Vagina (tissue), 2 donors: ENCODE data around the gene SLC22A12. TPM values are rescaled to one million over a fixed set of nuclear protein-coding genes. Genes with fewer than 3 reads are reported as not detected.

ENCODE experiments used
- DNase-seq, 2 donors: peaks; one replicate each; pipeline ENCODE4 v3.0.0-alpha.2; 2017; ENCODE audit errors: extremely low spot score in 2 of 2
- H3K27ac ChIP-seq: fragments of 200-600 bp; sonication (generic); one replicate; pipeline ENCODE4 v1.5.1; 2019
- H3K27me3 ChIP-seq: fragments of 200-600 bp; sonication (generic); one replicate; pipeline ENCODE4 v1.5.1; 2019
- H3K36me3 ChIP-seq, 2 donors: fragments of 200-600 bp; sonication (generic); one replicate each; pipeline ENCODE4 v1.5.1; 2017 to 2019
- H3K4me1 ChIP-seq: fragments of 200-600 bp; sonication (generic); one replicate; pipeline ENCODE4 v1.5.1; 2019
- H3K4me3 ChIP-seq, 2 donors: fragments of 200-600 bp; sonication (generic); 1 replicate in 1 of 2; 2 replicates in 1 of 2; pipeline ENCODE4 v1.5.1; 2016 to 2019
- H3K9me3 ChIP-seq: fragments of 200-600 bp; sonication (generic); one replicate; pipeline ENCODE4 v1.5.1; 2019
- POLR2A ChIP-seq, 2 donors: fragments of 450-650 bp; IDR thresholded peaks; one replicate each; pipeline ENCODE4 v1.6.1; 2017; ENCODE audit warnings: antibody characterized with exemption in 2 of 2, mild to moderate bottlenecking in 2 of 2, moderate library complexity in 2 of 2
- POLR2AphosphoS5 ChIP-seq, 2 donors: sonication (generic); formaldehyde crosslinking; IDR thresholded peaks; one replicate each; pipeline ENCODE4 v1.9.0; 2017; ENCODE audit warnings: antibody characterized with exemption in 2 of 2, mild to moderate bottlenecking in 2 of 2, low read depth in 1 of 2; ENCODE audit not compliant: insufficient read depth in 1 of 2
- intact Hi-C: fragments of 100-400 bp; cut with DNase I; formaldehyde crosslinking; loops from one replicate; pipeline ENCODE4 v1.15.1; 2023
- total RNA-seq: library from RNA; depleted of rRNA; stranded (reverse); fragments of >200 nt; gene quantifications from one replicate; pipeline ENCODE4 v1.2.3, GENCODE V29; 2016
- TF ChIP-seq, protein P1 (sequence below), 3 experiments: fragments of 450-650 bp in 2 of 3; fragments of 200-600 bp in 1 of 3; sonication (generic) in 1 of 3; IDR thresholded peaks; one replicate each; pipeline ENCODE4 v1.5.1; 2017 to 2019; ENCODE audit warnings: antibody characterized with exemption in 3 of 3, mild to moderate bottlenecking in 2 of 3, moderate library complexity in 2 of 3

SLC22A12 gene
- total RNA-seq, 1 donor from 2014 or later = not detected

DNA sequence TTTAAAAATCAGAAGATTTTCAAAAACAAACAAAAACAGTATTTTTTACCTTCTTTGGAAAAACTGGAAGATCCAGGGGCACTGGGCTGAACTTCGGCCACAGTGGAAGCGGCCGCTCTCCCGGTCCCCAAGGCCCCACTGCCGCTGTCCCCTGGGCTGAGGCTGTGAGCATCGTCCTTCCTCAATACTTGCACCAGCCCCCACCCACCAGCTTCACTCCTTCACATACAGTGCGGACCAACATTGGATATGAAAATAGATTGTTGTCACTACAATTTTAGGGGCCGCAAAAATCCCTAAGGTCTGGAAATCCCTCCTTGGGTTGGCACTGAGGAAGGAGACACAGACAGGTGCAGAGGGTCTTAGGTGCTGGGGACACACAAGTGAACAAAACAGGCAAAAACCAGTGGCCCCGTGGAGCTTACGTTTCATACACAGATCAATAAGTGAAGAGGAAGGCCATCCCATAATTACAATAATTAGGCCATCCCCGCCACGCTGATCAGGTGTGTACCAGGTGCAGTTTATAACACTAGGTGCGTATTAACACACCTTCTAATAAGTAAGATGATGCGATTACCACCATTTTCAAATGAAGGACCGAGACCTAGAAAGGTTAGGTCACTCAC is 28.2 kb upstream of the SLC22A12 start:
- intact Hi-C loops = no loop called here
- TF ChIP-seq, protein P1, sequence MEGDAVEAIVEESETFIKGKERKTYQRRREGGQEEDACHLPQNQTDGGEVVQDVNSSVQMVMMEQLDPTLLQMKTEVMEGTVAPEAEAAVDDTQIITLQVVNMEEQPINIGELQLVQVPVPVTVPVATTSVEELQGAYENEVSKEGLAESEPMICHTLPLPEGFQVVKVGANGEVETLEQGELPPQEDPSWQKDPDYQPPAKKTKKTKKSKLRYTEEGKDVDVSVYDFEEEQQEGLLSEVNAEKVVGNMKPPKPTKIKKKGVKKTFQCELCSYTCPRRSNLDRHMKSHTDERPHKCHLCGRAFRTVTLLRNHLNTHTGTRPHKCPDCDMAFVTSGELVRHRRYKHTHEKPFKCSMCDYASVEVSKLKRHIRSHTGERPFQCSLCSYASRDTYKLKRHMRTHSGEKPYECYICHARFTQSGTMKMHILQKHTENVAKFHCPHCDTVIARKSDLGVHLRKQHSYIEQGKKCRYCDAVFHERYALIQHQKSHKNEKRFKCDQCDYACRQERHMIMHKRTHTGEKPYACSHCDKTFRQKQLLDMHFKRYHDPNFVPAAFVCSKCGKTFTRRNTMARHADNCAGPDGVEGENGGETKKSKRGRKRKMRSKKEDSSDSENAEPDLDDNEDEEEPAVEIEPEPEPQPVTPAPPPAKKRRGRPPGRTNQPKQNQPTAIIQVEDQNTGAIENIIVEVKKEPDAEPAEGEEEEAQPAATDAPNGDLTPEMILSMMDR (IDR thresholded peaks at IDR 0.05) = no peak
- TF ChIP-seq POLR2AphosphoS5 (IDR thresholded peaks at IDR 0.05; ENCODE audit: insufficient read depth in 1 of 2, low read depth in 1 of 2) (no peak), POLR2A (IDR thresholded peaks at IDR 0.05) (no peak)
- Histone ChIP-seq H3K9me3 (no peaks in the 10 kb centered on the region), H3K4me1 (peaks cover 14% of the 10 kb centered on the region), H3K27me3 (no peaks in the 10 kb centered on the region), H3K36me3 (no peaks in the 10 kb centered on the region), H3K4me3 (no peak overlapping the region), H3K27ac (no peak overlapping the region)
- DNase-seq = no peak

DNA sequence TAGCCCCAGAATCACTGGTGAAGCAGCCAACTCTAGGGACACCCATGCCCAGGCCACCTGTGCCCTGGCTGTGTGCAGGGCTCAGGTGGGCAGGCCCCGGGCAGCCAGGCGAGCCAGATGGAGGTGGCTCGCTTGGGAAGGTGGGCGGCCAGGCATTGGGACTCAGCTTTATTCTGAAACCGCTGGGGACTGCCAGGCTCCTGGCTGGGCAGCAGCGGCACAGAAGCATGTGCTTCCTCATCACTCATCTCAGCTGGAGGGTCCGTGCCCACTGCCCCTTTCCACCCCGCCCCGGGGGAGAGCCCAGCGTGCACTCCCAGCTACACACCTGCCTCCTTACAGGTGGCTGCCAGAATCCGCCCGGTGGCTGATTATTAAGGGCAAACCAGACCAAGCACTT is 27.1 kb upstream of the SLC22A12 start:
- no peaks in the 10 kb centered on the region for H3K36me3 ChIP-seq
- intact Hi-C loops = no loop called here
- H3K4me3 ChIP-seq = no peak overlapping the region
- H3K4me1 ChIP-seq = peaks cover 14% of the 10 kb centered on the region
- no peak for DNase-seq
- no peak for TF ChIP-seq POLR2AphosphoS5 (IDR thresholded peaks at IDR 0.05; ENCODE audit: insufficient read depth in 1 of 2, low read depth in 1 of 2)
- TF ChIP-seq POLR2A (IDR thresholded peaks at IDR 0.05) = no peak
- TF ChIP-seq, protein P1 (IDR thresholded peaks at IDR 0.05) = no peak
- no peaks in the 10 kb centered on the region for H3K27me3 ChIP-seq
- no peak overlapping the region for H3K27ac ChIP-seq
- no peaks in the 10 kb centered on the region for H3K9me3 ChIP-seq

DNA sequence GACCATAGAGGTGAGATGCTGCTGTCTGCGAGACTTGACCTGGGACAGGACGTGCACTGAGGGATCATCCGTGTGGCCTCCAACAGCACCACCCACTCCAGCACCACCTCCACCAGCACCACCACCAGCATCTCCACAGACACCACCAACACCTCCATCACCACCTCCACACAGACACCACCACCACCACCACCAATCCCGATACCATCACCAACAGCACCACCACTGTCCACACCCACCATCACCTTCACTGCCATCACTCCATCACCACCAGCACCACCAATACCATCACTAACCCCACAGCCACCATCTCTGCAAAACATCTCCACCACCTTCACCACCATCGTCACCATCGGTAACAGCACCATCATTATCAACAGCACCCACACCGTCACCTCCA is 26.6 kb upstream of the SLC22A12 start:
- Histone ChIP-seq H3K9me3 (no peaks in the 10 kb centered on the region), H3K36me3 (no peaks in the 10 kb centered on the region), H3K4me1 (peaks cover 14% of the 10 kb centered on the region), H3K27me3 (no peaks in the 10 kb centered on the region), H3K4me3 (no peak overlapping the region), H3K27ac (no peak overlapping the region)
- DNase-seq = no peak
- intact Hi-C loops = no loop called here
- TF ChIP-seq POLR2AphosphoS5 (IDR thresholded peaks at IDR 0.05; ENCODE audit: insufficient read depth in 1 of 2, low read depth in 1 of 2) (no peak), POLR2A (IDR thresholded peaks at IDR 0.05) (no peak)
- TF ChIP-seq, protein P1 (IDR thresholded peaks at IDR 0.05) = no peak

DNA sequence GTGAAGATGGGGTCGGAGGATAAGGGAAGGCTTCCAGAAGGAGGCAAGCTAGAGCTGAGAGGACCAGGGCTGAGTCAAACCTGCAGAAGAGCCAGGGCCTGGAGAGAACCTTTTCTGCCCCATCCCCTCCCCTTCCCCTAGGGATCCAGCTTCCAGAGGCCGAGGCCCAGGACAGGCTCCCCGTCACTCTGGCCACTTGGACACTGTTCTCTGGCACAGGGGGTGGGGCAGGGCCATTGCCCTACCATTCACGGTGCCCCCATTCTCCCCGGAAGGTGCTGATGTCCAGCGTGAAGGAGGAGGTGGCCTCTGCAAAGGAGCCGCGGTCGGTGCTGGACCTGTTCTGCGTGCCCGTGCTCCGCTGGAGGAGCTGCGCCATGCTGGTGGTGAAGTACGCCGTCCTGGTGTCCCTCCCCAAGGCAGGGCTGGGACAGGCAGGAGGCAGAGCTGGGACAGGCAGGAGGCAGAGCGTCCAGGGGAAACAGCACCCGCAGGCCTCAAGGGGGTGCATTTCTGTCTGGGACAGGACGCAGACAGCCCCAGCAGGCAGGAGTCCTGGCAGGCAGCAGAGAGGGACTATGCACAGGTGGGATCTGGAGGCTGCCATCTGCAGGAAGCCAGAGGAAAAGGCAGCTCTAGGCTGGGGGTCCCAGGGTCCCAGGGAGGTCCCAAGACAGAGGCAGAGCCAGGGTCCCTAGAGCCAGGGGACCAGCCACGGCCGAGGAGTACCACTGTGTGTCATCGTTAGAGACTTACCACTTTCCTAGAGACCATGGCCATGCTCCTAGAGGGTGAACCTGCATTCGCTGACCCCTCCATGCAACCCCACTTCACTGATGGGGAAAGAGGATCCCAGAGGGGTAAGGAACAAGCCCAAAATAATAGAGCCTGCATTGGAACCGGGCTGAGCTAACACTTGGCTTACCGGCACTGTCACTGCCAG is 25.8 kb upstream of the SLC22A12 start:
- Histone ChIP-seq H3K27ac (no peak overlapping the region), H3K4me1 (peaks cover 14% of the 10 kb centered on the region)

More for the DNA sequence above, 25.8 kb upstream of the SLC22A12 start:
- Histone ChIP-seq H3K36me3 (no peaks in the 10 kb centered on the region), H3K27me3 (no peaks in the 10 kb centered on the region), H3K9me3 (no peaks in the 10 kb centered on the region), H3K4me3 (no peak overlapping the region)
- DNase-seq = no peak
- TF ChIP-seq POLR2A (IDR thresholded peaks at IDR 0.05) (no peak), POLR2AphosphoS5 (IDR thresholded peaks at IDR 0.05; ENCODE audit: insufficient read depth in 1 of 2, low read depth in 1 of 2) (no peak)
- TF ChIP-seq, protein P1 (IDR thresholded peaks at IDR 0.05) = no peak
- intact Hi-C loops = no loop called here
